Cardiac septum (tissue), 1 donor: ENCODE results near the gene VSIG10L. TPM values are rescaled to one million over a fixed set of nuclear protein-coding genes. Genes with fewer than 3 reads are reported as not detected.

Source experiments
- DNase-seq: peaks from one replicate; pipeline ENCODE4 v3.0.0-alpha.2; 2020; ENCODE audit warnings: low spot score
- intact Hi-C: fragments of 100-400 bp; cut with DNase I; formaldehyde crosslinking; loops from one replicate; pipeline ENCODE4 v1.14.0; 2022
- total RNA-seq: library from RNA; stranded (reverse); fragmentation: NEBNext Ultra II Directional; extraction: Animal tissue kit (Norgen Biotek cat#: 25700); gene quantifications from one replicate; pipeline ENCODE4 v1.2.1, GENCODE V29; 2021
- donor health status: DM: no; HTN: no; CAD: no.

VSIG10L gene
- total RNA-seq, 1 donor from 2014 or later, result 0.86 TPM

GRCh38 chr19:51366389-51367254, 24.7 kb upstream of the VSIG10L start:
- DNase-seq, result peak; percentile 99
- intact Hi-C loops, result loop anchor here (2.0 kb wide), 2 partner anchors 26 to 28 kb away; no protein-coding TSS in a partner anchor

- intact Hi-C loops, result loop anchor here (2.0 kb wide), 2 partner anchors 25 to 29 kb away; no protein-coding TSS in a partner anchor
Observed at GRCh38 chr19:51365965-51366388, 24.0 kb upstream of the VSIG10L start, which contains the start of gene ETFB. ETFB (minus strand) TSS chr19:51366388; CDS start chr19:51366326, 62 bp downstream.

GRCh38 chr19:51365211-51365964, 23.4 kb upstream of the VSIG10L start:
- DNase-seq, result no peak

More at GRCh38 chr19:51365965-51366388, 24.0 kb upstream of the VSIG10L start, which contains the start of gene ETFB:
- no peak for DNase-seq

GRCh38 chr19:51364200-51365106, 22.5 kb upstream of the VSIG10L start:
- DNase-seq, result peak; percentile 57
- intact Hi-C loops, result no loop called here

More at GRCh38 chr19:51365211-51365964, 23.4 kb upstream of the VSIG10L start:
- intact Hi-C loops, result no loop called here

- intact Hi-C loops, result no loop called here
- no peak for DNase-seq
Observed at GRCh38 chr19:51361239-51361638, 19.3 kb upstream of the VSIG10L start.

- intact Hi-C loops, result no loop called here
- no peak for DNase-seq
Observed at GRCh38 chr19:51359294-51359693, 17.4 kb upstream of the VSIG10L start.

GRCh38 chr19:51357952-51358351, 16.0 kb upstream of the VSIG10L start:
- DNase-seq, result no peak
- intact Hi-C loops, result no loop called here

GRCh38 chr19:51356159-51356801, 14.3 kb upstream of the VSIG10L start:
- no peak for DNase-seq
- intact Hi-C loops, result no loop called here

DNA sequence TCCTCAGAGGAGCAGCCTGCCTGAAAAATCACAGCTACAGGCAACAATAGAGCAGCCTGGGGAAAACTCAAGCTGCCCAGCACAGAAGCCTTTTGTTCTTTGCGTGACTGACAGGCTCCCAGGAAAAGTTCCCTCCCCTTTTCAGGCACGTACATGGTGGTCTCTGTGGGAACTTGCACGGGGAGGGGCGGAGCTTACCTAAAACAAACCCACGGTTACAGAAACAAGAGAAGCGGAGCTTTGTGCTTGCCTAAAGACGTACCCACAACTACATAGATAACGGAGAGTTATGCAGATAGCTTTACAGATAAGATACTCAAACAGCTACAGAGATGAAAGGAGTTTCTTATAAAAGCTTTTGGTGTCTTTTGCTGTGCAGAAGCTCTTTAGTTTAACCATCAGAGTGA, 12.8 kb upstream of the VSIG10L start:
- intact Hi-C loops, result no loop called here

GRCh38 chr19:51354103-51354741, 12.3 kb upstream of the VSIG10L start:
- no peak for DNase-seq
- intact Hi-C loops, result no loop called here

More for the DNA sequence above, 12.8 kb upstream of the VSIG10L start:
- no peak for DNase-seq

GRCh38 chr19:51352783-51353360, 10.9 kb upstream of the VSIG10L start:
- no peak for DNase-seq
- intact Hi-C loops, result no loop called here

DNA sequence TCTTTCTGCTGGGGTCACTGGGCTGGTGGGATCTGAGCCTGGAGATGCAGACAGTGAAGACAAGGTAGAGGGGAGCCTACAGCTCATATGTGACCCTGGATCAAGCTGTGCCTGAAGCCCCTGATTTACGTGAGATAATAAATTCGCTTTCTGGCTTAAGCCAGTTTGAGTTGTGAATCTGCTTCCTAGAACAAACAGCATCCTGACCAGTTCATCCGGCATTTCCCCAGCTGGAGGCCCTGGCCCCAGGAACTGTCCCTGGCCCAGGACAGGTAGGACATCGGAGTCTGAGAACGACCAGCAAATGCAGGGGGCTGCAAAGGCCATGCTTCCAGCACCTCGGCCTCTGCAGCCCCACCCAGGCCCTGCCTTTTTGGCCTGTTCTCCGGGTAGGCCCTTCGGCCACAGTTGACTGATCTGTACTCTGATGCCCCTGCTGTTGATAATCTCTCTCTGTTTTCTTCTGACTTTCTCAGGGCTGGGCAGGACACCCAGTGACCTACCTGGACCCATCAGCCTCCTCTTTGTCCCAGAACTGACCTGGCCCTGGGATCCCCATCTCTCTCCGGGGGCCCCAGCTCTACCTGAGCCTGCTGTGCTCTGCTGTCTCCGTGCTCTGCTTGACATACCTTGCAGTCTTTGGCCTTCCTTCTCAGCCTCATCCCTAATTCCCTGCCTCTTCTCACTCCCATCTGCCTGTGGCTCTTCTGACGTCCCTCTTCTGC, 9.5 kb upstream of the VSIG10L start:
- no peak for DNase-seq
- intact Hi-C loops, result no loop called here

DNA sequence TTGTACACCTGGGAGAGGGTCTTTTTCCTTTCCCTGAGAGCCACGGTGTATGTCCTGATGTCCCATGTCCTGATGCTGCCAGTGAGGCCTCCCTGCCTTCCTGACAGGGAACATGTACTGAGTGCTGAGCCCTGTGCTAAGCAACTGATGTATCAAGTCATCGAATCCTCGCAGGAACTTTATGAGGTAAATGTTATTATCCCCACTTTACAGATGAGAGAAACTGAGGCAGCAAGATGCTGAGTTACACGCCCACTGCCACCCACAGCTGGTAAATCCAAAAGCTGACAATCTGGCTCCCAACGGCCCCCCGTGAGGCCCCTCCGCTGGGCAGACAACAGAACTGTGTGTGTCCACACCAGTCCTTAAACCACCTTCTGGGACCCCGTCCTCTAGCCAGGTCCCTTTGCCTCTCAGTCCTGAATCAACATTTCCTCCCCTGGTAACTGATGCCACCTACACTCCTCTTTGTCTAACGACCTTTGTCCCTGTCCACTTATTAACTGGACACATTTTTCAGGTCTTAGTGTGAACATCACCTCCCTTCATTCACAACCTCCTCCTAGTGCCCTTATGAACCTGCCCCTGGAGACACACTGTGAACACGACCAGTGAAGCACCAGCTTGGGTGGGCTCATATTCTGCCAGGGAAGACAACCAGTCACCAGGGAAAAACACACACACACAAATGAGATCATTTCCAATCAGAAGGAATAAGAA, 5.4 kb upstream of the VSIG10L start:
- intact Hi-C loops, result loop anchor here (10.0 kb wide), 1 partner anchor 47 kb away; the partner anchor contains the start of gene C19orf84
- no peak for DNase-seq

DNA sequence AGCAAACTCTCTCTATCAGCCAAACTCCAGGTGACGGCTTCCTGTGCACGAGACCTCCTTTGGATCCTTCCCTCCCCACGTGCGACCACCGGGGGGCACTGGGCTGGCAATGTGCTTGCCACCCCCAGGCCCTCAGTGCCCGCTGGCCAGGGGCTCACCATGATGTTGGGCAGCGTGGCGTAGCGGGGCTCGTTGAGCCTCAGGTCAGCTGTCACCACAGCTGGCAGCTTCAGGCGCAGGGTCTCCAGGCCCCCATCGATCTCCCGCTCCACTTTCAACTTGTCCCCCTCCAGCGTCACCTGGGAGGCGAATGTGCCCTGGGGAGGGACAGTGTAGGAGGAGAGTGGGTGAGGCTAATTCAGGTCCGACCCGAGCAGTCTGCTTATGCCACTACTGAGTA, 4.8 kb upstream of the VSIG10L start:
- DNase-seq, result no peak
- intact Hi-C loops, result loop anchor here (10.0 kb wide), 1 partner anchor 48 kb away; the partner anchor contains the start of gene C19orf84

GRCh38 chr19:51345076-51345620, 3.2 kb upstream of the VSIG10L start:
- no peak for DNase-seq
- intact Hi-C loops, result loop anchor here (10.0 kb wide), 1 partner anchor 50 kb away; the partner anchor contains the start of gene C19orf84
